ENCODE results near the gene DNAH8.

Gene DNAH8

GRCh38 chr6:39075010-39075686 is 360.0 kb downstream of the DNAH8 start:
- CTCF ChIA-PET, result interaction anchor here (1.4 to 2.1 kb wide), 2 partner anchors 9 to 13 kb away, joined by 3 to 6 read pairs; no protein-coding TSS in a partner anchor
- no peak for TF ChIP-seq CTCF (IDR thresholded peaks at IDR 0.05; ENCODE audit: control extremely low read depth, extremely low read depth, low read depth, missing control alignments)
- POLR2A ChIA-PET, result no interaction called here
- DNase-seq (ENCODE audit: extremely low spot score), result no peak

GRCh38 chr6:39075807-39076622 is 360.9 kb downstream of the DNAH8 start:
- TF ChIP-seq CTCF (IDR thresholded peaks at IDR 0.05; ENCODE audit: control extremely low read depth, extremely low read depth, low read depth, missing control alignments), result no peak
- ChIA-PET CTCF (interaction anchor here (1.1 to 2.1 kb wide), 3 partner anchors 8 to 14 kb away, joined by 3 to 6 read pairs (median 4); no protein-coding TSS in a partner anchor), POLR2A (no interaction called here)
- no peak for DNase-seq (ENCODE audit: extremely low spot score)

GRCh38 chr6:39076623-39077535 is 361.8 kb downstream of the DNAH8 start:
- no peak for TF ChIP-seq CTCF (IDR thresholded peaks at IDR 0.05; ENCODE audit: control extremely low read depth, extremely low read depth, low read depth, missing control alignments)
- ChIA-PET POLR2A (no interaction called here), CTCF (interaction anchor here (1.1 to 2.1 kb wide), 2 partner anchors 11 to 15 kb away, joined by 4 to 6 read pairs; no protein-coding TSS in a partner anchor)
- peak; percentile 29 for DNase-seq (ENCODE audit: extremely low spot score)

- CTCF ChIA-PET, result interaction anchor here (1.6 kb wide), 1 partner anchor 24 kb away, joined by 3 read pairs; no protein-coding TSS in a partner anchor
- no peak for TF ChIP-seq CTCF (IDR thresholded peaks at IDR 0.05; ENCODE audit: control extremely low read depth, extremely low read depth, low read depth, missing control alignments)
- DNase-seq (ENCODE audit: extremely low spot score), result peak; percentile 20
- POLR2A ChIA-PET, result no interaction called here
These were observed 362.9 kb downstream of the DNAH8 start for GRCh38 chr6:39077882-39078594.

GRCh38 chr6:39078695-39079094 is 363.6 kb downstream of the DNAH8 start:
- no peak for DNase-seq (ENCODE audit: extremely low spot score)
- no peak for TF ChIP-seq CTCF (IDR thresholded peaks at IDR 0.05; ENCODE audit: control extremely low read depth, extremely low read depth, low read depth, missing control alignments)
- ChIA-PET POLR2A (no interaction called here), CTCF (interaction anchor here (1.6 kb wide), 1 partner anchor 23 kb away, joined by 3 read pairs; no protein-coding TSS in a partner anchor)

All from GM10248 (cell line).